NT2/D1 (cell line): ENCODE data around the gene TSPAN10.

ENCODE experiments used
- DNase-seq: peaks from one replicate; pipeline ENCODE4 v3.0.0-alpha.2; 2011; ENCODE audit warnings: low read depth, low spot score
- H3K27me3 ChIP-seq: 2 replicates; pipeline ENCODE4 v1.6.0; 2011; ENCODE audit warnings: mild to moderate bottlenecking; ENCODE audit not compliant: insufficient read length, insufficient read depth
- H3K36me3 ChIP-seq: 2 replicates; pipeline ENCODE4 v1.6.1; 2011; ENCODE audit warnings: mild to moderate bottlenecking, low read length, mixed read lengths; ENCODE audit not compliant: insufficient read depth, insufficient read length
- H3K4me1 ChIP-seq: 2 replicates; pipeline ENCODE4 v1.5.1; 2011; ENCODE audit not compliant: insufficient read depth, insufficient read length
- H3K4me3 ChIP-seq: 2 replicates; pipeline ENCODE4 v1.5.1; 2011; ENCODE audit warnings: low read depth; ENCODE audit not compliant: insufficient read length
- H3K9ac ChIP-seq: 2 replicates; pipeline ENCODE4 v1.6.0; 2011; ENCODE audit warnings: low read depth; ENCODE audit not compliant: insufficient read length
- H3K9me3 ChIP-seq: 2 replicates; pipeline ENCODE4 v1.5.1; 2011; ENCODE audit warnings: mild to moderate bottlenecking, low read length; ENCODE audit not compliant: insufficient read depth
- SUZ12 ChIP-seq: IDR thresholded peaks from 2 replicates; pipeline ENCODE4 v1.6.1; 2011; ENCODE audit not compliant: insufficient read length, insufficient read depth; ENCODE audit errors: extremely low read depth
- YY1 ChIP-seq: IDR thresholded peaks from 2 replicates; pipeline ENCODE4 v1.6.1; 2011; ENCODE audit not compliant: insufficient read length, insufficient read depth
- ZNF274 ChIP-seq: IDR thresholded peaks from 2 replicates; pipeline ENCODE4 v1.6.1; 2011; ENCODE audit warnings: mild to moderate bottlenecking, low read depth, low read length

Gene TSPAN10

DNA sequence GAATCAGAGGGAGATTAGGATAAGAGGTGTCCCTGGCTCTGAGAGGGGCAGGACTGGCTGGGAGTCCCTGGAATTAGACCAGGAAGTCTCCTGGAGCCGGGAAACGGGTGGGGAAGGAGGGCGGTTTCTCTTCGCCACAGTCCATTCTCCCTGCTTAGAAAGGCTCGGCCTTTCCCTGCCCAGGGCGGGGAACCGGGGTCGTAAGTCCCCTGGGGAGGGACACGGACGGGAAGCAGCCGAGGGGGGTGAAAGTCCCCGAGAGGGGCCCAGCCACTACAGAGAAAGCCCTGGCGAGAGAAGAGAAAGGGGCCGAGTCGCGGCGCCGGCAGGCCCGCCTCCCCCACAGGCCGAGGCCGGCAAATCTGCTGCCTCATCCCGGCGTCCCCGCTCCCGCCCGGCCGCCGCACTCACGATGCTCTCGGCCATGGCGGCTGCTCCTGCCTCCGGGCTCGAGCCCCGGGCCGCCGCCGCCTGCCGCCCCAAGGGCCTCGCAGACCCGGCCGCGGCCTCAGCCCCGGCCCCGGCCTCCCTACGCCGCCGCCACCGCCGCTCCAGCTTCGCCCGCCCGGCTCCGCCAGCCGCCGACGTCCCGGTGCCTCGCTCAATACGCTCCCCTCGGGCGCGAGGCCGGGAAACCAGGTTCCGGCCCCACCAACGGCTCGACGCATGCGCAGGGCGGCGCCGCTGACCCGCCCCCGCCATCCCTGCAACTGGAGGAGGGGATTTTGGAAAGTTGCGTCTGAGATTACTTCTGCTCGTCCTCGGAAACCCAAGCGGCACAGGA, at the start of gene TSPAN10, which contains the start of gene NPLOC4:
Gene TSPAN10 (plus strand): TSS at position 692 of the 784 bp plus-strand sequence. CDS start 5,217 bp downstream, outside the sequence.
Gene NPLOC4 (minus strand): TSS at position 608 of the 784 bp plus-strand sequence. CDS start 182 bp downstream, at position 426.
- H3K9ac ChIP-seq: peak within 1 kb of the TSS; percentile 94
- H3K36me3 ChIP-seq: peaks cover 21% of the 10 kb centered on the region
- peaks cover 2% of the 10 kb centered on the region for H3K4me1 ChIP-seq
- peak; percentile 64 for DNase-seq
- H3K4me3 ChIP-seq: peak within 1 kb of the TSS; percentile 93
- no peaks in the 10 kb centered on the region for H3K9me3 ChIP-seq
- TF ChIP-seq YY1 (no peak), ZNF274 (no peak), SUZ12 (no peak)
- H3K27me3 ChIP-seq: no peaks in the 10 kb centered on the region

GRCh38 chr17:81589612-81590011, 47.4 kb upstream of the TSPAN10 start:
- peaks cover 86% of the 10 kb centered on the region for H3K36me3 ChIP-seq
- H3K9ac ChIP-seq: no peak overlapping the region
- no peaks in the 10 kb centered on the region for H3K27me3 ChIP-seq
- no peak for TF ChIP-seq YY1
- no peak for TF ChIP-seq SUZ12
- no peak for TF ChIP-seq ZNF274
- no peak for DNase-seq
- H3K4me1 ChIP-seq: no peaks in the 10 kb centered on the region
- no peaks in the 10 kb centered on the region for H3K9me3 ChIP-seq
- H3K4me3 ChIP-seq: no peak overlapping the region

- H3K4me3 ChIP-seq: no peak overlapping the region
- H3K27me3 ChIP-seq: no peaks in the 10 kb centered on the region
- TF ChIP-seq ZNF274 (no peak), YY1 (no peak), SUZ12 (no peak)
- peaks cover 86% of the 10 kb centered on the region for H3K36me3 ChIP-seq
- no peaks in the 10 kb centered on the region for H3K4me1 ChIP-seq
- H3K9ac ChIP-seq: no peak overlapping the region
- DNase-seq: no peak
- H3K9me3 ChIP-seq: no peaks in the 10 kb centered on the region
Measured at GRCh38 chr17:81590121-81590520, 46.9 kb upstream of the TSPAN10 start.

GRCh38 chr17:81591971-81592370, 45.0 kb upstream of the TSPAN10 start:
- Histone ChIP-seq H3K27me3 (no peaks in the 10 kb centered on the region), H3K9ac (no peak overlapping the region), H3K4me1 (no peaks in the 10 kb centered on the region), H3K9me3 (no peaks in the 10 kb centered on the region), H3K4me3 (no peak overlapping the region), H3K36me3 (peaks cover 86% of the 10 kb centered on the region)
- no peak for TF ChIP-seq SUZ12
- no peak for TF ChIP-seq ZNF274
- DNase-seq: no peak

DNA sequence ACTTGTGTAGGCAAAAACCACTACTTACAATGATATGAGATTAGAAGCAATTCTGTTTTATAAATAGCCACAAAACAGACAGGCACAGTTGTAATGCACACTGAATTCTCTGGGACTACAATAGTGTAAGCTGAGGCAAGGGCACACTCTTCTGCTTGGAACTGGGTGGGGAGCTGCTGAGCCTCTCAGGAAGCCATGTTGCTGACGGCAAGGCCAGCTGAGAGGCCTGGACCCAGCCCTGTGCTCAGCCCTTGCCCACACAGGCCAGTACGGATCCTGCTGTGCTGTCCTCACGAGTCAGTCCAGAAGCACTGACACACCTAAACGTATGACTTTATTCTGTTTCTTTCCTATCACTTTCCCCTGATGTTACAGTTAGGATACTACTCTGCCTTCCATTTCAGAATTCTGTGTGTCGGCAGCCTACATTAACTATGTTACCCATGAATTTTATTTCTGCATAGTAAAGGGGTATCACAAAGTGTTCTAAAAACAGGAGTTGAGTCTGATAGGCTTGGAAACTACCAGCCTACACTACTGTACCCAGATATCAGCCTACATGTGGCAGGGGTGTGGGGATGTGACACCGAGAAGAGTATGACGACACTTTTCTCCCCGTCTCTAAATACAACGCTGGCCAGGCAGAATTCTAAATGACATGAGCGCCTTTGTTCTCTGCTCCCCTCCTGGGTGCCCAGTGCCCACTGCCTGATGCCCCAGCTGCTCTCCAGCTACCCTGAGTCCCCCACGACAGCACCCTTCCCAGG, 43.7 kb upstream of the TSPAN10 start:
- no peak for TF ChIP-seq YY1
- TF ChIP-seq SUZ12: no peak
- TF ChIP-seq ZNF274: no peak
- Histone ChIP-seq H3K9me3 (no peaks in the 10 kb centered on the region), H3K4me3 (no peak overlapping the region), H3K4me1 (no peaks in the 10 kb centered on the region), H3K27me3 (no peaks in the 10 kb centered on the region), H3K36me3 (peaks cover 86% of the 10 kb centered on the region), H3K9ac (no peak overlapping the region)
- DNase-seq: no peak

GRCh38 chr17:81599719-81600486, 37.1 kb upstream of the TSPAN10 start:
- Histone ChIP-seq H3K9ac (no peak overlapping the region), H3K27me3 (no peaks in the 10 kb centered on the region), H3K4me3 (no peak overlapping the region), H3K4me1 (no peaks in the 10 kb centered on the region), H3K36me3 (peaks cover 87% of the 10 kb centered on the region), H3K9me3 (no peaks in the 10 kb centered on the region)
- TF ChIP-seq ZNF274 (no peak), SUZ12 (no peak), YY1 (no peak)
- DNase-seq: no peak

DNA sequence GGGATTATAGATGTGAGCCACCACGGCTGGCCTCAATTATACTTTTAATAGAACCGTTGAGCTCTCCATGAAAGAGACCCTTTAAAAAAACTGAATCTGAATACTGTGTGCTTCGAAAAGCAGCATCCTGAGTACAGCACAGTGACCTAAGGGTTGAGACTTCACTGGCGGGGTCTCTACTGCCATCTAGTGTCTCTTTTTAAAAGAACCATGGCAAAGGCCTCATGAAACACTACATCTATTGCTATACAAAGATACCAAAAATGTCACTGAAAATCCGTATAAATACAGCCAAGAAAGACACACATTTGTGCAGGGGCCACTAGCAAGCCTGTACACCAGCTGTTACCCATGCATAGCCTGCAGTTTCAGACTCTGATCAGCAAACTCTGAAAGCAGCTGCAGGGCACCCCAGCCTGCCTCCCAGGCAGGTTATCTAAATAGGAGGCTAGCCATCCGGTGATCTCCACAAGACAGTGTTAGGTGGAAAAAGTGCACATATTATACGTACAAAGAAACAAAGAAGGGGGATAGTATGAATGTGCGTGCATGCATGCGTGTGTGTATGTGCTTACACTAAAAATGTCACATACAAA, 35.4 kb upstream of the TSPAN10 start:
- peak; percentile 22 for DNase-seq
- Histone ChIP-seq H3K4me1 (no peaks in the 10 kb centered on the region), H3K9me3 (no peaks in the 10 kb centered on the region), H3K27me3 (no peaks in the 10 kb centered on the region), H3K9ac (no peak overlapping the region), H3K36me3 (peaks cover 86% of the 10 kb centered on the region), H3K4me3 (no peak overlapping the region)
- TF ChIP-seq ZNF274 (no peak), SUZ12 (no peak), YY1 (no peak)
